Ishikawa (cell line): ENCODE results near the gene RTEL1.

Experiments
- CEBPB ChIP-seq: IDR thresholded peaks from 2 replicates; pipeline ENCODE4 v1.6.1; 2012
- CREB1 ChIP-seq: IDR thresholded peaks from 2 replicates; pipeline ENCODE4 v1.6.1; 2012; ENCODE audit warnings: low read depth
- EP300 ChIP-seq: IDR thresholded peaks from 2 replicates; pipeline ENCODE4 v1.6.1; 2012; ENCODE audit warnings: borderline replicate concordance
- FOXM1 ChIP-seq: IDR thresholded peaks from 2 replicates; pipeline ENCODE4 v1.6.1; 2012; ENCODE audit warnings: low read depth, borderline replicate concordance
- NFIC ChIP-seq: IDR thresholded peaks from 2 replicates; pipeline ENCODE4 v1.6.1; 2012
- TAF1 ChIP-seq: IDR thresholded peaks from 2 replicates; pipeline ENCODE4 v1.6.1; 2012; ENCODE audit warnings: low read depth, mild to moderate bottlenecking
- TCF12 ChIP-seq: IDR thresholded peaks from 2 replicates; pipeline ENCODE4 v1.6.1; 2012; ENCODE audit warnings: low read depth
- TEAD4 ChIP-seq: IDR thresholded peaks from 2 replicates; pipeline ENCODE4 v1.6.1; 2012
- YY1 ChIP-seq: IDR thresholded peaks from 2 replicates; pipeline ENCODE4 v1.6.1; 2012; ENCODE audit warnings: low read depth
- TF ChIP-seq, protein P1 (sequence below): IDR thresholded peaks from 2 replicates; pipeline ENCODE4 v1.6.1; 2012
- TF ChIP-seq, protein P2 (sequence below): IDR thresholded peaks from 2 replicates; pipeline ENCODE4 v1.6.1; 2012
- TF ChIP-seq, protein P3 (sequence below): IDR thresholded peaks from 2 replicates; pipeline ENCODE4 v1.6.1; 2012; ENCODE audit warnings: low read depth, mild to moderate bottlenecking

DNA sequence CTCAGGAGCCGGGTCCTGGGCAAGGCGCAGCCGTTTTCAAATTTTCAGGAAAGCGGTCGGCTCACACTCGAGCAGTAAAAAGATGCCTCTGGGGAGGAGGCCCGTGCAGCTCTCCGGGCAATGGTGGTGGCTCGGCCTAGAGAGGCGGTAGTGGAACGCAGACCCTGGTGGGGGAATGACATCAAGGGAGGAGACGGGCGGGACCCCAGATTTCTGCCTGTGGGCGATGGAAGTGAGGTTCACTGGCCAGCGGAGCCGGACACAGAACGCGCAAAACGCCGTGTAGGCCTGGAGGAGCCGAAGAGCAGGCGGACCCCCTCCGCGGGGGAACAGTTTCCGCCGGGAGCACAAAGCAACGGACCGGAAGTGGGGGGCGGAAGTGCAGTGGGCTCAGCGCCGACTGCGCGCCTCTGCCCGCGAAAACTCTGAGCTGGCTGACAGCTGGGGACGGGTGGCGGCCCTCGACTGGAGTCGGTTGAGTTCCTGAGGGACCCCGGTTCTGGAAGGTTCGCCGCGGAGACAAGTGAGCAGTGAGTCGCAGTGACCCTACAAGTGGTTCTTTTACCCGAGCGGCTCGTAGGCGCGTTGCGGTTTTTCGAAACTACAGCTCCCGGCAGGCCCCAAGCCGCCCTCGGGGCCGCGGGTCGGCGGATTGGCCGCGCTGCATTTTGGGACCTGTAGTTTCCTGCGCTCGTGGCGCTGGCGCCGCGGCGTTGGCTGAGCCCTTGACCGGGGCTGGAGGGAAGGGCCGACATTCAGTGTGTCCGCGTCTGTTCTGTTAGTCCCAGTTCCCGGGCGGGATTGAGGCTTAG is at the start of gene RTEL1:
- TF ChIP-seq TAF1 (peak; percentile 93), EP300 (peak; percentile 6; the same call in 1 of the 2 replicates), CEBPB (no peak), YY1 (peak; percentile 21), FOXM1 (no peak), CREB1 (0 out of 2 replicates have a peak, but pooled peaks have one; percentile 6), TCF12 (peak; percentile 66; the same call in 1 of the 2 replicates), NFIC (no peak), TEAD4 (no peak)
- TF ChIP-seq, protein P1, sequence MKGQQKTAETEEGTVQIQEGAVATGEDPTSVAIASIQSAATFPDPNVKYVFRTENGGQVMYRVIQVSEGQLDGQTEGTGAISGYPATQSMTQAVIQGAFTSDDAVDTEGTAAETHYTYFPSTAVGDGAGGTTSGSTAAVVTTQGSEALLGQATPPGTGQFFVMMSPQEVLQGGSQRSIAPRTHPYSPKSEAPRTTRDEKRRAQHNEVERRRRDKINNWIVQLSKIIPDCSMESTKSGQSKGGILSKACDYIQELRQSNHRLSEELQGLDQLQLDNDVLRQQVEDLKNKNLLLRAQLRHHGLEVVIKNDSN, result peak; percentile 69
- TF ChIP-seq, protein P2, sequence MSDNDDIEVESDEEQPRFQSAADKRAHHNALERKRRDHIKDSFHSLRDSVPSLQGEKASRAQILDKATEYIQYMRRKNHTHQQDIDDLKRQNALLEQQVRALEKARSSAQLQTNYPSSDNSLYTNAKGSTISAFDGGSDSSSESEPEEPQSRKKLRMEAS, result peak; percentile 40
- TF ChIP-seq, protein P3, sequence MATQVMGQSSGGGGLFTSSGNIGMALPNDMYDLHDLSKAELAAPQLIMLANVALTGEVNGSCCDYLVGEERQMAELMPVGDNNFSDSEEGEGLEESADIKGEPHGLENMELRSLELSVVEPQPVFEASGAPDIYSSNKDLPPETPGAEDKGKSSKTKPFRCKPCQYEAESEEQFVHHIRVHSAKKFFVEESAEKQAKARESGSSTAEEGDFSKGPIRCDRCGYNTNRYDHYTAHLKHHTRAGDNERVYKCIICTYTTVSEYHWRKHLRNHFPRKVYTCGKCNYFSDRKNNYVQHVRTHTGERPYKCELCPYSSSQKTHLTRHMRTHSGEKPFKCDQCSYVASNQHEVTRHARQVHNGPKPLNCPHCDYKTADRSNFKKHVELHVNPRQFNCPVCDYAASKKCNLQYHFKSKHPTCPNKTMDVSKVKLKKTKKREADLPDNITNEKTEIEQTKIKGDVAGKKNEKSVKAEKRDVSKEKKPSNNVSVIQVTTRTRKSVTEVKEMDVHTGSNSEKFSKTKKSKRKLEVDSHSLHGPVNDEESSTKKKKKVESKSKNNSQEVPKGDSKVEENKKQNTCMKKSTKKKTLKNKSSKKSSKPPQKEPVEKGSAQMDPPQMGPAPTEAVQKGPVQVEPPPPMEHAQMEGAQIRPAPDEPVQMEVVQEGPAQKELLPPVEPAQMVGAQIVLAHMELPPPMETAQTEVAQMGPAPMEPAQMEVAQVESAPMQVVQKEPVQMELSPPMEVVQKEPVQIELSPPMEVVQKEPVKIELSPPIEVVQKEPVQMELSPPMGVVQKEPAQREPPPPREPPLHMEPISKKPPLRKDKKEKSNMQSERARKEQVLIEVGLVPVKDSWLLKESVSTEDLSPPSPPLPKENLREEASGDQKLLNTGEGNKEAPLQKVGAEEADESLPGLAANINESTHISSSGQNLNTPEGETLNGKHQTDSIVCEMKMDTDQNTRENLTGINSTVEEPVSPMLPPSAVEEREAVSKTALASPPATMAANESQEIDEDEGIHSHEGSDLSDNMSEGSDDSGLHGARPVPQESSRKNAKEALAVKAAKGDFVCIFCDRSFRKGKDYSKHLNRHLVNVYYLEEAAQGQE, result 0 out of 2 replicates have a peak, but pooled peaks have one; percentile 20
